HG03045 (cell line): ENCODE data around the gene IFT57.
"Not testable (repeated sequence)": the region's sequence is repeated elsewhere in the genome, so short reads cannot be mapped to it uniquely, and the experiment has no call there.

Experiments used
- ATAC-seq: cut with Tn5 transposase; IDR thresholded peaks from one replicate; pipeline ENCODE4 v1.9.1; 2021; ENCODE audit warnings: mild to moderate bottlenecking, moderate library complexity; ENCODE audit not compliant: unreplicated experiment

Gene IFT57

GRCh38 chr3:108221911-108222852 lies at the start of gene IFT57:
IFT57 (minus strand) TSS chr3:108222424; CDS start chr3:108222322, 102 bp downstream.
- peak; percentile 97 for ATAC-seq

- no peak for ATAC-seq
These were observed 49.4 kb upstream of the IFT57 start for GRCh38 chr3:108271626-108272025.

GRCh38 chr3:108268235-108268634 lies 46.0 kb upstream of the IFT57 start:
- ATAC-seq: not testable (repeated sequence)

GRCh38 chr3:108264534-108265298 lies 42.5 kb upstream of the IFT57 start:
- ATAC-seq: peak; percentile 86

- ATAC-seq: no peak
These were observed 32.9 kb upstream of the IFT57 start for GRCh38 chr3:108255131-108255530.

- no peak for ATAC-seq
These were observed 29.6 kb upstream of the IFT57 start for GRCh38 chr3:108251844-108252243.

GRCh38 chr3:108251265-108251664 lies 29.0 kb upstream of the IFT57 start:
- no peak for ATAC-seq

GRCh38 chr3:108250626-108251025 lies 28.4 kb upstream of the IFT57 start:
- no peak for ATAC-seq

GRCh38 chr3:108243243-108243642 lies 21.0 kb upstream of the IFT57 start:
- no peak for ATAC-seq

- ATAC-seq: no peak
These were observed 20.6 kb upstream of the IFT57 start for GRCh38 chr3:108242776-108243175.

- ATAC-seq: no peak
These were observed 19.5 kb upstream of the IFT57 start for GRCh38 chr3:108241721-108242120.

- ATAC-seq: no peak
These were observed 18.9 kb upstream of the IFT57 start for GRCh38 chr3:108241146-108241545.

GRCh38 chr3:108239082-108239481 lies 16.9 kb upstream of the IFT57 start:
- no peak for ATAC-seq

- no peak for ATAC-seq
These were observed 13.1 kb upstream of the IFT57 start for GRCh38 chr3:108235290-108235689.

GRCh38 chr3:108234387-108234957 lies 12.2 kb upstream of the IFT57 start:
- no peak for ATAC-seq

- ATAC-seq: no peak
These were observed 6.1 kb upstream of the IFT57 start for GRCh38 chr3:108228286-108228685.

GRCh38 chr3:108227131-108227530 lies 4.9 kb upstream of the IFT57 start:
- ATAC-seq: no peak

GRCh38 chr3:108225221-108225620 lies 3.0 kb upstream of the IFT57 start:
- no peak for ATAC-seq

GRCh38 chr3:108223928-108224327 lies 1.7 kb upstream of the IFT57 start:
- ATAC-seq: no peak

- ATAC-seq: no peak
These were observed 785 bp upstream of the IFT57 start for GRCh38 chr3:108222853-108223565.

- ATAC-seq: no peak
These were observed 831 bp downstream of the IFT57 start for GRCh38 chr3:108221393-108221792.
